Neural progenitor cell (in vitro differentiated cells): ENCODE data around the gene DRG1. TPM values are rescaled to one million over a fixed set of nuclear protein-coding genes. Genes with fewer than 3 reads are reported as not detected.

Experiments
- DNase-seq: peaks from one replicate; pipeline ENCODE4 v3.0.0-alpha.2; 2016; ENCODE audit warnings: low spot score
- H2AFZ ChIP-seq: fragments of 200-600 bp; sonication (generic); replicated peaks from 2 replicates; pipeline ENCODE4 v1.6.1; 2016; ENCODE audit warnings: antibody characterized with exemption
- H3F3A ChIP-seq: fragments of 200-600 bp; sonication (generic); 2 replicates; pipeline ENCODE4 v1.6.1; 2016; ENCODE audit warnings: antibody characterized with exemption, low read depth
- H3K27ac ChIP-seq: fragments of 200-600 bp; sonication (generic); 2 replicates; pipeline ENCODE4 v1.5.1; 2016; ENCODE audit warnings: mild to moderate bottlenecking
- H3K27me3 ChIP-seq: fragments of 200-600 bp; sonication (generic); 2 replicates; pipeline ENCODE4 v1.6.1; 2016; ENCODE audit warnings: mild to moderate bottlenecking, moderate library complexity
- H3K36me3 ChIP-seq: fragments of 200-600 bp; sonication (generic); 2 replicates; pipeline ENCODE4 v1.5.1; 2016
- H3K4me1 ChIP-seq: fragments of 200-600 bp; sonication (generic); 2 replicates; pipeline ENCODE4 v1.6.1; 2016; ENCODE audit warnings: mixed run types
- H3K4me2 ChIP-seq: fragments of 200-600 bp; sonication (generic); 2 replicates; pipeline ENCODE4 v1.6.1; 2016
- H3K4me3 ChIP-seq: fragments of 200-600 bp; sonication (generic); 2 replicates; pipeline ENCODE4 v1.5.1; 2016
- H3K79me2 ChIP-seq: fragments of 200-600 bp; sonication (generic); 2 replicates; pipeline ENCODE4 v1.6.1; 2016; ENCODE audit warnings: low read depth
- H3K9ac ChIP-seq: fragments of 200-600 bp; sonication (generic); 2 replicates; pipeline ENCODE4 v1.6.1; 2016
- H3K9me3 ChIP-seq: fragments of 200-600 bp; sonication (generic); 2 replicates; pipeline ENCODE4 v1.5.1; 2016; ENCODE audit warnings: low read depth
- H4K20me1 ChIP-seq: fragments of 200-600 bp; sonication (generic); 2 replicates; pipeline ENCODE4 v1.6.1; 2016; ENCODE audit warnings: low read depth
- H3K27ac Mint-ChIP-seq: 3 replicates; pipeline ENCODE4 v1.8.0; 2021; ENCODE audit warnings: mixed read lengths
- H3K27me3 Mint-ChIP-seq: 2 replicates; pipeline ENCODE4 v1.8.0; 2022; ENCODE audit warnings: low read depth, mild to moderate bottlenecking, inconsistent platforms, moderate library complexity, mixed read lengths; ENCODE audit not compliant: insufficient read depth
- H3K36me3 Mint-ChIP-seq: 3 replicates; pipeline ENCODE4 v1.8.0; 2021; ENCODE audit warnings: mixed read lengths
- H3K4me1 Mint-ChIP-seq: 3 replicates; pipeline ENCODE4 v1.8.0; 2021; ENCODE audit warnings: mixed read lengths
- H3K4me3 Mint-ChIP-seq: 3 replicates; pipeline ENCODE4 v1.8.0; 2021; ENCODE audit warnings: mild to moderate bottlenecking, moderate library complexity, mixed read lengths
- H3K9me3 Mint-ChIP-seq: 3 replicates; pipeline ENCODE4 v1.8.0; 2020; ENCODE audit warnings: mixed read lengths
- CTCF ChIP-seq: fragments of 200-600 bp; sonication (generic); IDR thresholded peaks from 2 replicates; pipeline ENCODE4 v1.5.1; 2017; ENCODE audit warnings: antibody characterized with exemption, mild to moderate bottlenecking
- EZH2 ChIP-seq: fragments of 200-600 bp; sonication (generic); IDR thresholded peaks from 2 replicates; pipeline ENCODE4 v1.6.1; 2017; ENCODE audit warnings: antibody characterized with exemption, mild to moderate bottlenecking, moderate library complexity
- EZH2phosphoT487 ChIP-seq: fragments of 200-600 bp; sonication (generic); IDR thresholded peaks from 2 replicates; pipeline ENCODE4 v1.6.1; 2017; ENCODE audit warnings: antibody characterized with exemption
- total RNA-seq: library from RNA; depleted of rRNA; stranded (reverse); fragments of >200 nt; gene quantifications from 2 replicates; pipeline ENCODE4 v1.2.3, GENCODE V29; 2015; ENCODE audit warnings: low replicate concordance

The DRG1 gene
- total RNA-seq, 1 donor from 2014 or later, result 78.9 TPM

- Mint-ChIP-seq H3K27me3 (peaks cover 1% of the 10 kb centered on the region), H3K36me3 (peaks cover 23% of the 10 kb centered on the region)
- peaks cover 16% of the 10 kb centered on the region for H3K4me1 ChIP-seq
Observed at GRCh38 chr22:31446767-31447166, 47.4 kb downstream of the DRG1 start.

GRCh38 chr22:31447337-31447736 is 47.9 kb downstream of the DRG1 start:
- H3K36me3 ChIP-seq, result peaks cover 4% of the 10 kb centered on the region
- Mint-ChIP-seq H3K27me3 (no peaks in the 10 kb centered on the region), H3K36me3 (peaks cover 17% of the 10 kb centered on the region), H3K27ac (no peak overlapping the region), H3K4me3 (no peak overlapping the region), H3K4me1 (no peaks in the 10 kb centered on the region), H3K9me3 (no peaks in the 10 kb centered on the region)
- H3K4me3 ChIP-seq, result no peak overlapping the region
- no peaks in the 10 kb centered on the region for H3K9me3 ChIP-seq
- peaks cover 13% of the 10 kb centered on the region for H3K4me1 ChIP-seq
- no peak for DNase-seq
- H4K20me1 ChIP-seq, result peaks cover 18% of the 10 kb centered on the region
- no peak for TF ChIP-seq EZH2phosphoT487
- TF ChIP-seq CTCF, result no peak
- TF ChIP-seq EZH2, result no peak
- no peak overlapping the region for H2AFZ ChIP-seq
- no peak overlapping the region for H3K27ac ChIP-seq
- no peaks in the 10 kb centered on the region for H3K27me3 ChIP-seq
- no peak overlapping the region for H3K4me2 ChIP-seq
- peaks cover 16% of the 10 kb centered on the region for H3F3A ChIP-seq
- H3K9ac ChIP-seq, result no peak overlapping the region
- no peaks in the 10 kb centered on the region for H3K79me2 ChIP-seq

More at GRCh38 chr22:31446767-31447166, 47.4 kb downstream of the DRG1 start:
- Mint-ChIP-seq H3K9me3 (no peaks in the 10 kb centered on the region), H3K4me1 (no peaks in the 10 kb centered on the region), H3K27ac (no peak overlapping the region), H3K4me3 (no peak overlapping the region)
- DNase-seq, result no peak
- Histone ChIP-seq H4K20me1 (peaks cover 21% of the 10 kb centered on the region), H3K27ac (no peak overlapping the region), H2AFZ (no peak overlapping the region), H3K27me3 (no peaks in the 10 kb centered on the region), H3K4me2 (no peak overlapping the region), H3K79me2 (no peaks in the 10 kb centered on the region), H3K9me3 (no peaks in the 10 kb centered on the region), H3K9ac (no peak overlapping the region), H3F3A (peaks cover 18% of the 10 kb centered on the region), H3K4me3 (no peak overlapping the region), H3K36me3 (peaks cover 4% of the 10 kb centered on the region)
- TF ChIP-seq EZH2phosphoT487, result no peak
- TF ChIP-seq EZH2, result no peak
- no peak for TF ChIP-seq CTCF

- H3K27me3 ChIP-seq, result no peaks in the 10 kb centered on the region
- no peaks in the 10 kb centered on the region for H3K79me2 ChIP-seq
- TF ChIP-seq CTCF, result no peak
- TF ChIP-seq EZH2phosphoT487, result no peak
- no peak for TF ChIP-seq EZH2
- no peak overlapping the region for H3K4me2 ChIP-seq
- Mint-ChIP-seq H3K36me3 (peaks cover 13% of the 10 kb centered on the region), H3K27me3 (no peaks in the 10 kb centered on the region), H3K4me1 (no peaks in the 10 kb centered on the region), H3K9me3 (no peaks in the 10 kb centered on the region), H3K27ac (no peak overlapping the region), H3K4me3 (no peak overlapping the region)
- no peak for DNase-seq
- H4K20me1 ChIP-seq, result peaks cover 7% of the 10 kb centered on the region
- H3F3A ChIP-seq, result peaks cover 12% of the 10 kb centered on the region
- no peak overlapping the region for H2AFZ ChIP-seq
- H3K27ac ChIP-seq, result no peak overlapping the region
- peaks cover 2% of the 10 kb centered on the region for H3K4me1 ChIP-seq
- H3K36me3 ChIP-seq, result peaks cover 4% of the 10 kb centered on the region
- no peak overlapping the region for H3K4me3 ChIP-seq
- no peaks in the 10 kb centered on the region for H3K9me3 ChIP-seq
- no peak overlapping the region for H3K9ac ChIP-seq
Observed at GRCh38 chr22:31448382-31448781, 49.0 kb downstream of the DRG1 start.
